DMS114 treated with DMSO at 0.1 percent for 48 hours (cell line): ENCODE results near the gene TGM6.

Experiments
- DNase-seq: peaks from one replicate; lab custom pipeline; 2025; ENCODE audit not compliant: unreplicated experiment; lab: John Stamatoyannopoulos, UW

The TGM6 gene

DNA sequence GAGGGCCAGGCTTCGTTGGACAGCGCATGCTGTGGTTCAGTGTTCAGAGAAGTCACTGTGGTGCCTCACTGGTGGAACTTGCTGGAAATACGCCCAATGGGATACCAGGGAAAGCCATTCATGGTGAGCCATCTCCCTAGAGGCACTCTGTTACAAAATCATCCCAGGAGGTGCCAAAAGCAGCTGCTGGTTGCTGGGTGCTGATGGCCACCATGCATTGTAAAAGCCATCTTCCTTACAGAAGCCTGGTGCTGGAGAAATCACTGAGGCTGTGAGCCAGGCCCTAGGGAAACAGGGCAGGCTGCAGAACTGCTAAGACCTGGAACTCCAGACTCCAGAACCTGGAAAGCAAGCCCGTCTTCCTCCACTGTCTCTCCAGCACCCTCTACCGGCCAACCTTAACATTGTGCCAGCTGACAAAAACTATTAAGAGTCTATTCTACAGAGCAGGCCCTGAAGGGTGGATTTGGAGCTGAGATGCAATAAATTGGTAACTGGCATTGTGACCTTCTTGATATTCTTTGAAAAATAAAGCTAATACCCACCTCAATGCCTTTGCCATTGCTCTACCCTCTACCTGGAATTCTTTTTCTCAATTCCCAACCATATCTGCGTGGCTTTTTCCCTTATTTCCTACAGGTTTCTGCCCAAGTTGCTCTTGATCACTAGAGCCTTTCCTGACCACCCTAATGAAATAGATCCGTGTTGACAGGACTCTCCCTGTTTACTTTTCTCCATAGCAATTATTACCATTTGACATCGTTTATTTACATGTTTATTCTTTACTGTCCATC is 71.4 kb downstream of the TGM6 start:
- peak; percentile 70 for DNase-seq

- no peak for DNase-seq
Observed at GRCh38 chr20:2453792-2454191, 73.1 kb downstream of the TGM6 start.

DNA sequence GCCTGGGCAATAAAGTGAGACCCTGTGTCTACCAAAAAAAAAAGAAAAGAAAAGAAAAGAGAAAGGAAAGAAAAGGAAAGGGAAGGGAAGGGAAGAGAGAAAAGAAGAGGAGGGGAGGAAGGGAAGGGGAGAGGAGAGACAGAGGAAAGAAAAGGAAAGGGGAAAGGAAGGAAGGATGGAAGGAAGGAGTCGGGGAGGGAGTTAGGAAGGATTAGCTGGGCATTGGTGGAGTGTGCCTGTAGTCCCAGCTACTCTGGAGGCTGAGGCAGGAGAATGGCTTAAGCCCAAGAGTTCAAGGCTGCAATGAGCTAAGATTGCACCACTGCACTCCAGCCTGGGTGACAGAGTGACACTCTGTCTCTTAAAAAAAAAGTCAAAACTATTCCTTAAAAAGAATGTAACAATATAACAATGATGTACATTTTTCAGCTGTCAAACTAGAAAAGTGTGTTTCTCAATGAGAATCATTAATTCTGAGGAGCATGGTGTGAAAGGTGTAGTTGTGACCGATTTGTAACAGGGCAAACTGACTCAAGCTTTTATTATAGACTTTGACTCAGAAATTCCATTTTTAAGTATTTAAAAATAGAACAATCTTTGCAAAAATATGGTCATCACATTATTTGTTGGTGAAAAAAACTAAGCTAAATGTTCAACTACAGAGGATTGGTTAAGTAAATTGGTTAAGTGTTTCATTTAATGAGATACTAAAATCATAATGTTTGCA is 75.2 kb downstream of the TGM6 start:
- DNase-seq, result no peak

DNA sequence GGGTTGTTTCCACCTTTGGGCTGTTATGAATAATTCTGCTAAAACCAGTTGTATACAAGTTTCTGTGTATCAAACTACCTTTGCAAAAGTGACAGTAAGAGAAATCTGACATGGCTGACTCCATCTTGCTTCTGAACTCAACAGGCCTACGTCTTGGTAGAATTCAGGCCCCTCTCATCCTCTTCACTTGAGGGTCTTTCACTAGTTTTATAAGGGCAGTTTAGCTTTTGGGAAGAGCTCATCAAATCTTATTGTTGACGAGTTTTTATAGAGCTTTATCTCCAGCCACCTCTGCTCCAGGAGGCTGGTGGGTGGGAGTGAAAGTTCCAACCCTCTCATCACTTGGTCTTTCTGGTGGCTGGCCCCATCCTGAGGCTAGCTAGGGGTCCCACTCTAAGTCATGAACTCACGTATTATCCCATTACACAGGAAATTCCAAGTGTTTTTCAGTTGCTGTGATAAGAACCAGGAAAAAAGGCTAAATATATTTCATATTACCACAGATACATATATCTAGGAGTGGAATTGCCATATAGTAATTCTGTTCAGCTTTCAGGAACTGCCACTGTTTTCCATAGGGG is 78.3 kb downstream of the TGM6 start:
- DNase-seq, result no peak

DNA sequence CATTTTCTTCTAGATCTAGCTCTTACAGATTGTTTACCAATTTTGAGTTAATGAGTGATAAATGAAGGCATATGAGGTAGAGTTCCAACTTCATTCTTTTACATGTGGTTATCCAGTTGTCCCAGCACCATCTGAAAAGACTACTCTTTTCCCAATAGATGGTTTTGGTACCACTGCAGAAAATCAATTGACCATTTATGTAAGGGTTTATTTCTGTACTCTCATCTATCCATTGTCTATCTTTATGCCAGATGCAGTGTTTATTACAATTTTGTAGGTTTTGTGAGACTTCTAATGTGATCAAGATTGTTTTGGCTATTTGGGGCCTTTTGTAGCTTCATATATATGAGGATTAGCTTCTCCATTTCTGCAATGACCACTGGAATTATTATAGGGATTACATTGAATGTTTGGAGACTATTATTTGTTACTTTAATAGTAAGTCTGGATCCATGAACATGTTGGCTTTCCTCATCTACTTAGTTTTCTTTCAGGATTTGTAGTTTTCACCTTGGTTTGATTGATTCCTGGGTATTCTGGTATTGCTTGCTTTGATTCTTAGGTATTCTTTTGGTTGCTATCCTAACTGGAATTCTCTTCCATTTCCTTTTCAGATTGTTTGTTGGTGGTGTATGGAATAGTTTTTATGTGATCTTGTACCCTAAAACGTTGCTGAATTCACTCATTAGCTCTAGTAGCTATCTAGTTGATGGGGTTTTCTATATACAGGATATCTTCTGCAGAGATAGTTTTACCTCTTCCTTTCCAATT is 79.5 kb downstream of the TGM6 start:
- DNase-seq, result no peak

GRCh38 chr20:2460752-2461424 is 80.2 kb downstream of the TGM6 start:
- no peak for DNase-seq

DNA sequence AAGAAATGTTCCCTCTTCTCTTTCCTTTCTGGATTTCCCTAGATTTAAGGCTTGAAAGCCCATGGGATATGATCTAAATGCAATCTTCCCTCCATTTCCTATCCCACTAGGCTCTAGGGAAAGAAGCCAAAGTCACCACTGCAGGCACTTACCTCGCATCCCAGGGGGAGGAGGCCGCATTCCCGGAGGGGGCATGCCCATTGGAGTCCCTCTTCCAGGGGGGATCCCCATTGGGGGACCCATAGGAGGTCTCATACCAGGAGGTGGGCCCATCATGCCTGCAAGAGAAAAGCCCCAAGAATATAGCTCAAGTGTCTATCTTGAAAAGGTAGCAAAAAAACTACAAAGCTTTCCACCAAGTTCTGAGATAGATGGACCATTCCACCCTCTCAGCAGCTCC is 81.8 kb downstream of the TGM6 start:
- no peak for DNase-seq

DNA sequence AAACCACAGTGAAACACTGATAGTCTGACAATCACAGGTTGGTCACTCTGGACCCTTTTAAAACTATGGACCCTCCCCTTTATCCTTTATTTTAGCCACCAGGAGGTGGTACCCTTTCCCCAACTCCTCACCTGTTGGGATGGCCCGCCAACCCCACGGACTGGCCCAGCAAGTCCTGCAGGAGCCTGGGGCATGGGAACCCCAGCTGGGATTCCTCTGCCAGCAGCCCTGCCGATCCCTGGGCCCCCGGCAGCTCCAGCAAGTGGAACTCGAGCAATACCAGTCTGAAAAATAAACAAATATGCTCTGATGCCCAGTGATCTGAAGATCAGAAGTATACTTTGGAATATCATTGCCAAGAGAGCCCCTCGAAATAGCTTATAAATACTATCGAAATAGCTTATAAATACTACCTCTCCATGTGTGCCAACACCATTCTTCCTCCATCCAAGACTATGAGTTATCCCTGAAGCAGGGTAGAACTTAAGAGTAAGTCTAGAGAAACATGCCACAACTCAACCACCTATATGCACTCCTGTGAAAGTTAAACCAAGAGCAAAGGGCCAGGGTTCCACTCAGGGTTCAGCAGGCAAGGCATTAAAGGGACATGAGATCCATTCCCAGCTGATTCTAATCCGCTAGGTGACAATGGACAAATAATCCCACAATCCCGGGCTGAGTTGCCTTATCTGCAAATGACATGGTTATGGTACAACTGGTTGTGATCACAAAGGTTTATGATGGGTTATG is 83.1 kb downstream of the TGM6 start:
- DNase-seq, result no peak

- no peak for DNase-seq
Observed at GRCh38 chr20:2465100-2465499, 84.4 kb downstream of the TGM6 start.

DNA sequence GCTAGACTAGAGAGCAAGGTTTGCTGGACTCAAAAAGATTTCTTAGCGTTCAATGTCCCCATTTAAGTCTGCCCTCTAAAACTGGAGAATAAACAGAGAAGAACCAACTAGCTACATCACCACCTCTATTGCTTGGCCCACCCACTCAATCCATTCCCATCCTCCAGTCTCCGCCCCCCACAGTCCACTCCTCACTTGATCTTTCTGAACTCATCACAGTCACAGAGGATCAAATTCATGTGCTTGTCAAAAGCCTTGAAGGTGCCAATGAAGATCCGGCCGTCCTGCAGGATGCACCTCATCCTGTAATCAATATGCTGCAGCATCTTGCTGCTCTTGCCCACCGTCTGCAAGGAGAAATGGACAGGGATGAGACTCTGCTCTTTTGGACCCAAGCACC is 86.7 kb downstream of the TGM6 start:
- no peak for DNase-seq

DNA sequence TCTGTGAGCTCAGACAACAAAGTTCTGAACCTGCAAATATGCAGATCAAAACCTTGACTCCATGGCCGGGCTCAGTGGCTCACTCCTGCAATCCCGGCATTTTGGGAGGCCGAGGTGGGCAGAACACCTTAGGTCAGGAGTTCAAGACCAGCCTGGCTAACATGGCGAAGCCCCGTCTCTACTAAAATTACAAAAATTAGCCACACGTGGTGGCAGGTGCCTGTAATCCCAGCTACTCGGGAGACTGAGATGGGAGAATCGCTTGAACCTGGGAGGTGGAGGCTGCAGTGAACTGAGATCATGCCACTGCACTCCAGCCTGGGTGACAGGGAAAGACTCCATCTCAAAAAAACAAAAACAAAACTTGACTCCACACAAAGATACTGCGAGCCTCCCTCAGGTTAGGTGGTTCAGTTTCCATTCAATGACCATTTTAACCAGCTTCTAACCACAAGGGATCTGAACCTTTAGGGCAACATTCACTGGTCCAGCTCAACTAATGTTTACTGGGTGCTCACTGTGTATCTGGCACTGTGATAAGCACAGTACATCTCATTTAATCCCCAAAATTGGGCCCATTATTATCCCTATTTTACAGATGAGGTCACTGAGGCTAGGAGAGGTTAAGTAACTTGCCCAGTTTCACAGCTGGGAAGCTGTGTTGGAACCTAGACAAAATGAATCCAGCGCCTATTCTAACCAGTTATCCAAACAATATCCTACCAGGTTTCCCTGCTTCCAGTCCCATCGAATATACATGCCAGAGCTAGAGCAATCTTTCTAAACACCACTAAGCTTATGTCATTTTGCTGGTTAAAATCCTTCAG is 88.1 kb downstream of the TGM6 start:
- no peak for DNase-seq

- peak; percentile 10 for DNase-seq
Observed at GRCh38 chr20:2469991-2470422, 89.3 kb downstream of the TGM6 start.

- DNase-seq, result peak; percentile 97
Observed at GRCh38 chr20:2470423-2471193, 89.9 kb downstream of the TGM6 start, which contains the start of gene SNRPB. SNRPB (minus strand) TSS chr20:2470789; CDS start chr20:2470690, 99 bp downstream.

- DNase-seq, result no peak
Observed at GRCh38 chr20:2473516-2473915, 92.8 kb downstream of the TGM6 start.

GRCh38 chr20:2475850-2476741 is 95.4 kb downstream of the TGM6 start:
- no peak for DNase-seq

DNA sequence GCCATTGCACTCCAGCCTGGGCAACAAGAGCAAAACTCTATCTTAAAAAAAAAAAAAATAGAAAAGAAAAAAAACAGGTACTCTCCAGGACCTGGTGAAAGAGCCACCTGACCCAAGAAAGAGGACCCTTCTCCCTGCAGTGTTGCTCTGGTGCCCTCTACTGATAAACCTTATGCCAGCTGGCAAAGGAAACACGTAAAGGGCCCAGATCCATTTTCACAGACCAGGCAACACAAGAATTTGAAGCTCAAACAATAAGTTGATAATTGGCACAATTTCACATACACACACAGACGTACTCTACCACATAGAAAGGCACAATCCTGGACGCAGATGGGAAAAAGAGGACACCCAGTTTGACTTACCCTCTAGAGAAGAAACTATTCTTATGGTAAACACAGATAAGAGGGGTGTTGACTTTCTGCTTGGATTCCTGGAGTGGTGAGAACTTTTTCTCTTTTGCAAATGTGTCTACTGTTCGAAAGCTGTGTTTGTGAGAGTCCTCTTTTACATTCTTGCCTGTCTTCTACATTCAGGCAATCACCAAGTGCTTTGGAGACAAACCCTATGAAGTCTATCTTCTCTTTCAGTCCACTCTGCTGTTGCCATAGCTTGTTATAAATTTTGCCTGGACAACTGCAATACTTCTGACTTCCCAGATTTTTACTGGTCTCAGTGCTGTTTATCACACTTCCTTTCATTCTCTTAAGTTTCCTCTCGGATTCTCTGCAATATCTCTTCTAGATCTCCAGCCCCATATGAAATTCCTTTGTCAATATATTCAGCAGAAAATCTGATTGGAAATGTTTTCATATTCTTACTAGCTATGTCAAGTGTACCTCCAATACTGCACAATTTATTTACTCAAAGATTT is 96.3 kb downstream of the TGM6 start:
- DNase-seq, result no peak
